Suprapubic skin (tissue), 3 donors: ENCODE measurements around the gene DISP3.

ENCODE experiments used
- POLR2A ChIP-seq, 2 donors: fragments of 450-650 bp; IDR thresholded peaks; one replicate each; pipeline ENCODE4 v1.6.1; 2017; ENCODE audit warnings: antibody characterized with exemption in 2 of 2, mild to moderate bottlenecking in 2 of 2, moderate library complexity in 2 of 2
- TF ChIP-seq, protein P1 (sequence below), 2 donors: fragments of 200-600 bp in 1 of 2; fragments of 450-650 bp in 1 of 2; sonication (generic) in 1 of 2; IDR thresholded peaks; one replicate each; pipeline ENCODE4 v1.5.1; 2016 to 2019; ENCODE audit warnings: antibody characterized with exemption in 2 of 2, mild to moderate bottlenecking in 1 of 2, moderate library complexity in 1 of 2

DNA sequence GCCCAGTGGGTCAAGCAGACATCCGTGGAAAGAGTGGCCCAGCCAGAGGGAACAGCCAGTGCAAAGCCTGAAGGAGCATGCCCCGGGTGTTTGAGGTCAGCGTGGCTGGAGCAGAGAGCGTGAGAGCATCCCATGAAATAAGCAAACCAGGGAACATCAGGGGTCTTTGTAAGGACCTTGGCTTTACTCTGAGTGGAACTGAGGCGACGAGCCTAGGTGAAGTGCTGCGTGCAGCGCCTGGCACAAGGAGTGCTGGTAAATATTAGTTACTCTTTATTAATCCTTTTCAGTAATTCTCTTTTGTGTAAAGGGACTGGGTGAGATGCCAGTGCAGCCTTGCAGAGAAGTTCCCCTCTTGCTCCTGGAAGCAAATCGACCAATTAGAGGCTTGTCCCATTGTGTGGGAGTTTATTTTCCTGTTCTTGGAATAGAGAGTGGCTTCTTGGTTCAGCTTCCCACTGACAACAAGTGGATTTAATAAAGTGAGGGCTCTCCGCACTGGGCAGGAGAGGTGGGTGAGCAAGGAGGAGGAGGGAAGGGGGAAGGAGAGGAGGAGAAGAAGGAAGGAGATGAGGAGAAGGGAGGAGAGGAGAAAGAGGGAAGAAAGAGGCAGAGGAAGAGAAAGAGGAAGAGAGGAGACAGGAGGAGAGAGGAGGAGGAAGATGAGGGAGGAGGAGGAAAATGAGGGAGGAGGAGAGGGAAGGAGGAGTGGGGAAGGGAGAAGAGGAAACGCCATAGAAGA lies 37.6 kb upstream of the DISP3 start:
- TF ChIP-seq, protein P1, sequence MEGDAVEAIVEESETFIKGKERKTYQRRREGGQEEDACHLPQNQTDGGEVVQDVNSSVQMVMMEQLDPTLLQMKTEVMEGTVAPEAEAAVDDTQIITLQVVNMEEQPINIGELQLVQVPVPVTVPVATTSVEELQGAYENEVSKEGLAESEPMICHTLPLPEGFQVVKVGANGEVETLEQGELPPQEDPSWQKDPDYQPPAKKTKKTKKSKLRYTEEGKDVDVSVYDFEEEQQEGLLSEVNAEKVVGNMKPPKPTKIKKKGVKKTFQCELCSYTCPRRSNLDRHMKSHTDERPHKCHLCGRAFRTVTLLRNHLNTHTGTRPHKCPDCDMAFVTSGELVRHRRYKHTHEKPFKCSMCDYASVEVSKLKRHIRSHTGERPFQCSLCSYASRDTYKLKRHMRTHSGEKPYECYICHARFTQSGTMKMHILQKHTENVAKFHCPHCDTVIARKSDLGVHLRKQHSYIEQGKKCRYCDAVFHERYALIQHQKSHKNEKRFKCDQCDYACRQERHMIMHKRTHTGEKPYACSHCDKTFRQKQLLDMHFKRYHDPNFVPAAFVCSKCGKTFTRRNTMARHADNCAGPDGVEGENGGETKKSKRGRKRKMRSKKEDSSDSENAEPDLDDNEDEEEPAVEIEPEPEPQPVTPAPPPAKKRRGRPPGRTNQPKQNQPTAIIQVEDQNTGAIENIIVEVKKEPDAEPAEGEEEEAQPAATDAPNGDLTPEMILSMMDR (IDR thresholded peaks at IDR 0.05), result no peak
- no peak for TF ChIP-seq POLR2A (IDR thresholded peaks at IDR 0.05)
